Panc1 (cell line): Measurements from ENCODE around the gene HEG1.

Experiments
- CTCF ChIP-seq: fragments of 450-650 bp; IDR thresholded peaks from 2 replicates; pipeline ENCODE4 v1.5.1; 2017; ENCODE audit warnings: mild to moderate bottlenecking
- POLR2AphosphoS5 ChIP-seq: IDR thresholded peaks from 2 replicates; pipeline ENCODE4 v1.6.1; 2012; ENCODE audit warnings: mild to moderate bottlenecking, low read depth, low read length, moderate library complexity

DNA sequence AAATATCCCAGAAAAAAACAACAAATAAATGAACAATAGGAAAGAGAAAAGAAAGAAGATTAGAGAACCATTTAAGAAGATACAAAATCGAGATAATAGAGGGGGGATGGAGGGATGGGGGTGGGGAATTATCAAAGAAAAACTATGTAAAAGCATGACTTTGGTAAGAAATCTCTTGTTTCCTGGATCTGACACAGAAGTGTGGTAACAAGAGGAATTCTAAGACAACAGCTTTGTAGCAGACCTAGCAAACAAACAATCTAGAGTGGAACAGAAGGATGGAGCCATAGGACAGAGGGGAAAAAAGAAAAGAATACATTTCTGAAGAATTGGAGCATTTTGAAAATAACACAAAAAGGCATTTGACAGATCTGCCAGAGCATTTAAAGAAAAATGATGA is 49.3 kb upstream of the HEG1 start:
- TF ChIP-seq CTCF (no peak), POLR2AphosphoS5 (no peak)
